Large intestine (tissue), 3 donors: ENCODE measurements around the gene AGBL4. TPM values are rescaled to one million over a fixed set of nuclear protein-coding genes. Genes with fewer than 3 reads are reported as not detected.

Experiments
- DNase-seq, 2 donors: peaks; one replicate each; pipeline versions ENCODE4 v3.0.0 to v3.0.0-alpha.2; 2013
- H3K27ac ChIP-seq: one replicate; pipeline ENCODE4 v1.5.1; 2013; ENCODE audit warnings: low read length
- H3K27me3 ChIP-seq: 2 replicates; pipeline ENCODE4 v1.6.1; 2013; ENCODE audit warnings: low read length; ENCODE audit not compliant: control insufficient read depth, insufficient read depth
- H3K36me3 ChIP-seq: 2 replicates; pipeline ENCODE4 v1.6.1; 2013; ENCODE audit warnings: low read length; ENCODE audit not compliant: control insufficient read depth, insufficient read depth
- H3K4me1 ChIP-seq: one replicate; pipeline ENCODE4 v1.6.1; 2013; ENCODE audit warnings: low read length; ENCODE audit not compliant: control insufficient read depth, insufficient read depth
- H3K4me3 ChIP-seq: one replicate; pipeline ENCODE4 v1.5.1; 2013; ENCODE audit warnings: low read length
- H3K9me3 ChIP-seq: one replicate; pipeline ENCODE4 v1.6.1; 2013; ENCODE audit warnings: mild to moderate bottlenecking, low read depth, low read length, moderate library complexity; ENCODE audit not compliant: control insufficient read depth
- WGBS: methylation state at CpG from one replicate; pipeline ENCODE4 v1.1.5; 2013; ENCODE audit warnings: low lambda C conversion rate; ENCODE audit not compliant: insufficient coverage; 5-methylcytosine and 5-hydroxymethylcytosine counted together
- polyA plus RNA-seq: library from polyadenylated mRNA; unstranded; fragments of 120-200 nt; gene quantifications from one replicate; pipeline ENCODE4 v1.2.1, GENCODE V29; 2013

AGBL4 gene
- polyA plus RNA-seq, 1 donor: 0.28 TPM

DNA sequence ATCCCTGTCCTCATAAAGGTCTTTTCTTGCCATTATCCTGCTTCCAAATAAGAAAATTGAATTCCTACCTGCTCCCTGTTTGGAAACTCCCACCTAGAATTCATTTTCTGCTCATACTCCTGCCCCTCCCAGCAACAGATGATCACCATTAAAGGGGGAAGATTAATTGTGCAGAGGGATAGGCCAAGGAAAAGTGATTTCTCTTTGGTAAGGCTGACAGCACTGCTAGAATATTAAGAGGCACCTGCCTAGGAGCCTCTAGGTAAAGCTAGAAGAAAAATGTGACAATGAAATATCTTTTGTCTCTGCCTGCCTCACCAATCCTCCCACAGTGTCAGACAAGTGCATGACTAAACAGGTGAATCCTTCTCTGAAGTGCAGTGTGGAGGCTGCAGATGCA is 1474.8 kb downstream of the AGBL4 start:
- H3K27me3 ChIP-seq: no peaks in the 10 kb centered on the region
- no peak for DNase-seq
- H3K9me3 ChIP-seq: no peaks in the 10 kb centered on the region
- H3K36me3 ChIP-seq: no peaks in the 10 kb centered on the region
- no peaks in the 10 kb centered on the region for H3K4me1 ChIP-seq
- H3K4me3 ChIP-seq: no peak overlapping the region
- no peak overlapping the region for H3K27ac ChIP-seq

GRCh38 chr1:48547561-48548220 is 1476.1 kb downstream of the AGBL4 start:
- Histone ChIP-seq H3K27ac (no peak overlapping the region), H3K36me3 (no peaks in the 10 kb centered on the region), H3K9me3 (no peaks in the 10 kb centered on the region), H3K27me3 (no peaks in the 10 kb centered on the region), H3K4me1 (no peaks in the 10 kb centered on the region), H3K4me3 (no peak overlapping the region)
- WGBS: 55% methylated on average over 1 of the region's 1 CpG
- no peak for DNase-seq

DNA sequence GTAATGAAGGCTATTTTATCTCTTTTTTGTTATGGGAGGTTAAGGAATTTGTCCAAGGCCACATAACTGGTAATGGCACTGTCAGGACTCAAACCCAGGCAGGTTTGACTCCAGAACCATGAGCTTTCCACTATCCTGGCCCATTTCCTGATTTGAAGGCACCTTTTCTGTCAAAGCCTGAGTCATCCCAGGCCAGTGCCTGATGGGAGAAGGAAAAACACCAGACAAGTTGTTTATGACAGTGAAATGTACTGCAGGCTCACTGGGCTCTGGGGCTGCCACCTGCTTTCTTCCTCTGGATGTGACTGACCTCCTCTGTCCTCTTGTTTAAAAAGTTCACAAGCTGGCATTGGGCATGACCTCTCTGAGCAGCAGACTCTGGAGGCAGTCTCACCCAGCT is 1479.9 kb downstream of the AGBL4 start:
- DNase-seq: no peak
- no peak overlapping the region for H3K27ac ChIP-seq
- H3K4me3 ChIP-seq: no peak overlapping the region
- no peaks in the 10 kb centered on the region for H3K4me1 ChIP-seq
- H3K27me3 ChIP-seq: peaks cover 4% of the 10 kb centered on the region
- no peaks in the 10 kb centered on the region for H3K36me3 ChIP-seq
- no peaks in the 10 kb centered on the region for H3K9me3 ChIP-seq

- H3K4me3 ChIP-seq: no peak overlapping the region
- no peak for DNase-seq
- H3K27me3 ChIP-seq: peaks cover 10% of the 10 kb centered on the region
- no peak overlapping the region for H3K27ac ChIP-seq
- H3K4me1 ChIP-seq: no peaks in the 10 kb centered on the region
- 10% methylated on average over 2 of the region's 3 CpGs for WGBS
- H3K9me3 ChIP-seq: no peaks in the 10 kb centered on the region
- H3K36me3 ChIP-seq: no peaks in the 10 kb centered on the region
These were observed 1483.2 kb downstream of the AGBL4 start for GRCh38 chr1:48540587-48540986.

DNA sequence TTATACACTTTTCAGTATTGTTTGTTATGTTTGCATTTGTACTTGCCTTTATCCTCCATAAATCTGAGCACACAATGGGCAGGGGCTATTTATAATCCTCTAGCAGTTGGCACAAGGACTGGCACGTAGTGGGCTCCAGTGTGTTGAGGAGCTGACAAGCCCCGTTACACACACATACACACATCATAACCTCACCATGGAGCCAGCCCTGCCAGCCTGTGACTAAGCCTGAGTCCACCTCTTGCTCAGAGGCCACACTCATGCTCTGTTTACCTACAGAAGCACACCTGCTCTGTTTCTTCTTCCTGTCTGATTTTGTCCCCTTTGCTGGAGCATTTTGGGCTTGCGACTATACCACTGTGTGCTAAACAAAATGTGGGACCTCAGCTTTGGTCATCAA is 1487.3 kb downstream of the AGBL4 start:
- no peaks in the 10 kb centered on the region for H3K36me3 ChIP-seq
- no peak overlapping the region for H3K27ac ChIP-seq
- WGBS: no CpG with 5 or more reads among the region's 3 CpGs
- no peaks in the 10 kb centered on the region for H3K9me3 ChIP-seq
- peaks cover 10% of the 10 kb centered on the region for H3K27me3 ChIP-seq
- no peaks in the 10 kb centered on the region for H3K4me1 ChIP-seq
- H3K4me3 ChIP-seq: no peak overlapping the region
- no peak for DNase-seq

- WGBS: no CpG with 5 or more reads among the region's 1 CpG
- H3K36me3 ChIP-seq: no peaks in the 10 kb centered on the region
- DNase-seq: no peak
- no peak overlapping the region for H3K4me3 ChIP-seq
- no peak overlapping the region for H3K27ac ChIP-seq
- no peaks in the 10 kb centered on the region for H3K9me3 ChIP-seq
- no peaks in the 10 kb centered on the region for H3K4me1 ChIP-seq
- peaks cover 4% of the 10 kb centered on the region for H3K27me3 ChIP-seq
These were observed 1490.8 kb downstream of the AGBL4 start for GRCh38 chr1:48532976-48533375.

DNA sequence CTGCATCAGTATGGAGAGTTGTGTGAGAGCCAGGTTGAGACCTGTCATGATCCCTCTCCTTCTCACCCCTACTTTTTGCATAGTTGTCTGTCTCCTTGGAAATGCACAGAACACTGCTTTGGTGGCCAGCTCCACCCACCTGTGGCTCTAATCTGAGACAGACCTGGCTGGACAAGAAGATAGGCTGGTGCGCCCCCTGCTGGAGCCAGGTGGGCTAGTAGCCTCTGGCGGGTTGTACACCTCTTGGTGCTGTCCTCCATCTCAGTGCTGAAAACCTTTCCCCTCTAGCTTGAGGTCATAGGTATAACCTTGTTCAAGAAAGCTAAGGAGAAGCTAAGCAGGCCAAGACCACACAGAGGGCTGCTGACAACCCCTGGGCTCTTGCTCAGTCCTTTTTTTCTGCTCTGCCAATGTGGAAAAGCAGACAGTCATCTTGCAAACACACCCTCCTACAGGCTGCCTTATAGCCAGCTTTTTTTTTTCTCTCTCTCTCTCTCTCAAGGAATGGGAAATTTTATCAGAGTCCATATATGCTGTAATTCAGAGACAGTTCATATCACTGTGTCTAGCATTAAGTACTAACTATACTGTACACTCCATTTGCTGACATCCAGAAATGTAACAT is 1492.9 kb downstream of the AGBL4 start:
- Histone ChIP-seq H3K27me3 (peaks cover 3% of the 10 kb centered on the region), H3K27ac (no peak overlapping the region), H3K9me3 (no peaks in the 10 kb centered on the region), H3K36me3 (no peaks in the 10 kb centered on the region), H3K4me1 (peaks cover 10% of the 10 kb centered on the region), H3K4me3 (no peak overlapping the region)
- no CpG with 5 or more reads among the region's 2 CpGs for WGBS
- DNase-seq: peak; percentile 57 to 73

- H3K4me1 ChIP-seq: peaks cover 10% of the 10 kb centered on the region
- DNase-seq: peak in 1 of 2 donors; percentile 55
- WGBS: no CpG with 5 or more reads among the region's 5 CpGs
- H3K27ac ChIP-seq: peak overlapping the region; percentile 30
- peaks cover 2% of the 10 kb centered on the region for H3K27me3 ChIP-seq
- no peaks in the 10 kb centered on the region for H3K9me3 ChIP-seq
- no peak overlapping the region for H3K4me3 ChIP-seq
- no peaks in the 10 kb centered on the region for H3K36me3 ChIP-seq
These were observed 1496.7 kb downstream of the AGBL4 start for GRCh38 chr1:48527051-48527450.

GRCh38 chr1:48526008-48526710 is 1497.6 kb downstream of the AGBL4 start:
- no CpG with 5 or more reads among the region's 4 CpGs for WGBS
- DNase-seq: peak in 1 of 2 donors; percentile 44
- no peak overlapping the region for H3K27ac ChIP-seq
- H3K4me3 ChIP-seq: no peak overlapping the region
- H3K27me3 ChIP-seq: peaks cover 2% of the 10 kb centered on the region
- no peaks in the 10 kb centered on the region for H3K36me3 ChIP-seq
- no peaks in the 10 kb centered on the region for H3K9me3 ChIP-seq
- peaks cover 10% of the 10 kb centered on the region for H3K4me1 ChIP-seq

DNA sequence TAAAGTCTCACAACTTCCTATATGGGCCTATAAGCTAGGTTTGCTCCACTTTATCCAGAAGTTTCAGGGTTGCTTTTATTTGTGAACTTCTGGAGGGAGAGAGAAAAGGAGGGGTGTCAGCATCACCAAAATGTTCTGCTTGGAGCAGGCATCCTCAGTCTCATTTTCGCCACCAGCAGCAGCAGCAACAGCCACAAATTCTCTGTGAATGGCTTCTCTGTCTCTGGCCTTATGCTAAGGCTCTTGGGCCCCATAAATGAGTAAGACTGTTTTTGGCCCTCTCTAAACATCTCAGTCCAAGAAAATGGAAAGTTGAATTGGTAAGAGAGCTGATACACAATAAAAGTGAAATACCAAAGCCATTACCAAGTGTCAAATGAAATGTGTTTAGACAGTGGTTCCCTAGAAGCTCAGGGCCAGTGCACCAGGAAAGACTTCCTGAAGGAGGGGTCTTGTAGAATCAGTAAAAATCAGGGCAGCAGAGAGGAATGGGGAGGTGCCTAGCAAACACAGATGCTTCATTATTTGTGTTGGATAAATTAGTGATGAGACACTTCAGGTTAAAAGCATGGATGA is 1498.8 kb downstream of the AGBL4 start:
- WGBS: no CpG with 5 or more reads among the region's 1 CpG
- Histone ChIP-seq H3K4me1 (peaks cover 10% of the 10 kb centered on the region), H3K4me3 (no peak overlapping the region), H3K27ac (no peak overlapping the region), H3K27me3 (peaks cover 2% of the 10 kb centered on the region), H3K36me3 (no peaks in the 10 kb centered on the region), H3K9me3 (no peaks in the 10 kb centered on the region)
- DNase-seq: no peak
